ENCODE data around the gene ATP2B3.
A peak's percentile ranks its signal among the peaks of the same experiment; 100 is the strongest.

ATP2B3 gene

GRCh38 chrX:153502131-153502530, 15.3 kb upstream of the ATP2B3 start:
- TF ChIP-seq EZH2 (optimal IDR thresholded peaks at IDR 0.05; ENCODE audit: low read depth, low read length) (no peak), EZH2phosphoT487 (IDR thresholded peaks at IDR 0.05; ENCODE audit: low read length) (no peak), CTCF (IDR thresholded peaks at IDR 0.05; ENCODE audit: low read length) (no peak)
- Histone ChIP-seq H3F3A (ENCODE audit: insufficient read depth, low read length) (no peaks in the 10 kb centered on the region), H3K9ac (ENCODE audit: low read length) (no peak overlapping the region), H3K9me2 (replicated peaks; ENCODE audit: insufficient read depth, low read length) (no peaks in the 10 kb centered on the region), H2AFZ (ENCODE audit: low read length) (no peak overlapping the region), H3K79me2 (ENCODE audit: low read length) (no peaks in the 10 kb centered on the region), H3K4me1 (ENCODE audit: low read length) (no peaks in the 10 kb centered on the region), H3K27ac (ENCODE audit: low read length) (no peak overlapping the region), H3K27me3 (replicated peaks; ENCODE audit: insufficient read depth, low read length) (peaks cover 31% of the 10 kb centered on the region), H3K4me2 (ENCODE audit: low read depth, low read length) (no peak overlapping the region), H3K4me3 (ENCODE audit: low read length) (no peak overlapping the region), H3K9me3 (replicated peaks; ENCODE audit: insufficient read depth, low read length) (no peaks in the 10 kb centered on the region), H3K36me3 (replicated peaks; ENCODE audit: insufficient read depth, low read length) (no peaks in the 10 kb centered on the region), H4K20me1 (ENCODE audit: insufficient read depth, low read length) (no peaks in the 10 kb centered on the region)
- DNase-seq, result no peak

- DNase-seq, result no peak
- TF ChIP-seq EZH2 (optimal IDR thresholded peaks at IDR 0.05; ENCODE audit: low read depth, low read length) (no peak), CTCF (IDR thresholded peaks at IDR 0.05; ENCODE audit: low read length) (no peak), EZH2phosphoT487 (IDR thresholded peaks at IDR 0.05; ENCODE audit: low read length) (no peak)
Observed at GRCh38 chrX:153502796-153503195, 14.6 kb upstream of the ATP2B3 start.

GRCh38 chrX:153504445-153505016, 12.9 kb upstream of the ATP2B3 start:
- Histone ChIP-seq H3K27ac (ENCODE audit: low read length) (no peak overlapping the region), H3K9ac (ENCODE audit: low read length) (no peak overlapping the region), H3K4me1 (ENCODE audit: low read length) (no peaks in the 10 kb centered on the region), H3K27me3 (replicated peaks; ENCODE audit: insufficient read depth, low read length) (peaks cover 32% of the 10 kb centered on the region), H3K79me2 (ENCODE audit: low read length) (no peaks in the 10 kb centered on the region), H3K36me3 (replicated peaks; ENCODE audit: insufficient read depth, low read length) (no peaks in the 10 kb centered on the region), H3K4me3 (ENCODE audit: low read length) (no peak overlapping the region), H3K9me3 (replicated peaks; ENCODE audit: insufficient read depth, low read length) (no peaks in the 10 kb centered on the region), H3F3A (ENCODE audit: insufficient read depth, low read length) (no peaks in the 10 kb centered on the region), H3K4me2 (ENCODE audit: low read depth, low read length) (no peak overlapping the region), H2AFZ (ENCODE audit: low read length) (no peak overlapping the region), H3K9me2 (replicated peaks; ENCODE audit: insufficient read depth, low read length) (no peaks in the 10 kb centered on the region), H4K20me1 (ENCODE audit: insufficient read depth, low read length) (no peaks in the 10 kb centered on the region)
- TF ChIP-seq CTCF (IDR thresholded peaks at IDR 0.05; ENCODE audit: low read length) (0 out of 2 replicates have a peak, but pooled peaks have one; percentile 7), EZH2phosphoT487 (IDR thresholded peaks at IDR 0.05; ENCODE audit: low read length) (no peak), EZH2 (optimal IDR thresholded peaks at IDR 0.05; ENCODE audit: low read depth, low read length) (no peak)
- no peak for DNase-seq

More at GRCh38 chrX:153502796-153503195, 14.6 kb upstream of the ATP2B3 start:
- Histone ChIP-seq H3K4me1 (ENCODE audit: low read length) (no peaks in the 10 kb centered on the region), H3F3A (ENCODE audit: insufficient read depth, low read length) (no peaks in the 10 kb centered on the region), H2AFZ (ENCODE audit: low read length) (no peak overlapping the region), H3K79me2 (ENCODE audit: low read length) (no peaks in the 10 kb centered on the region), H3K9me2 (replicated peaks; ENCODE audit: insufficient read depth, low read length) (no peaks in the 10 kb centered on the region), H3K27me3 (replicated peaks; ENCODE audit: insufficient read depth, low read length) (peaks cover 31% of the 10 kb centered on the region), H3K36me3 (replicated peaks; ENCODE audit: insufficient read depth, low read length) (no peaks in the 10 kb centered on the region), H3K9ac (ENCODE audit: low read length) (no peak overlapping the region), H3K27ac (ENCODE audit: low read length) (no peak overlapping the region), H3K4me3 (ENCODE audit: low read length) (no peak overlapping the region), H3K9me3 (replicated peaks; ENCODE audit: insufficient read depth, low read length) (no peaks in the 10 kb centered on the region), H4K20me1 (ENCODE audit: insufficient read depth, low read length) (no peaks in the 10 kb centered on the region), H3K4me2 (ENCODE audit: low read depth, low read length) (no peak overlapping the region)
